Esophagus muscularis mucosa (tissue), 4 donors: Measurements from ENCODE around the gene NCR3LG1. TPM values are rescaled to one million over a fixed set of nuclear protein-coding genes. Genes with fewer than 3 reads are reported as not detected.

ENCODE experiments used
- DNase-seq: peaks from one replicate; pipeline ENCODE4 v3.0.0-alpha.2; 2017; ENCODE audit errors: extremely low spot score
- H3K27ac ChIP-seq, 4 donors: fragments of 200-600 bp; sonication (generic); replicated peaks in 1 of 4; 1 replicate in 3 of 4; 2 replicates in 1 of 4; pipeline ENCODE4 v1.5.1; 2016 to 2019; ENCODE audit warnings: mild to moderate bottlenecking in 1 of 4
- H3K27me3 ChIP-seq, 4 donors: fragments of 200-600 bp; sonication (generic); one replicate each; pipeline versions ENCODE4 v1.5.1 to v1.6.0; 2016 to 2019
- H3K36me3 ChIP-seq, 4 donors: fragments of 200-600 bp; sonication (generic); one replicate each; pipeline ENCODE4 v1.5.1; 2016 to 2019
- H3K4me1 ChIP-seq, 4 donors: fragments of 200-600 bp; sonication (generic); one replicate each; pipeline ENCODE4 v1.5.1; 2016 to 2019
- H3K4me3 ChIP-seq, 4 donors: fragments of 200-600 bp; sonication (generic); 1 replicate in 2 of 4; 2 replicates in 2 of 4; pipeline ENCODE4 v1.5.1; 2016 to 2019; ENCODE audit warnings: mild to moderate bottlenecking in 4 of 4, moderate library complexity in 1 of 4
- H3K9me3 ChIP-seq, 4 donors: fragments of 200-600 bp; sonication (generic); 1 replicate in 3 of 4; 2 replicates in 1 of 4; pipeline ENCODE4 v1.5.1; 2016 to 2019
- CTCF ChIP-seq, 3 experiments: fragments of 200-600 bp in 2 of 3; fragments of 450-650 bp in 1 of 3; sonication (generic) in 2 of 3; IDR thresholded peaks; one replicate each; pipeline ENCODE4 v1.5.1; 2017 to 2019; ENCODE audit warnings: antibody characterized with exemption in 3 of 3, mild to moderate bottlenecking in 2 of 3, moderate library complexity in 1 of 3
- EP300 ChIP-seq: sonication (generic); formaldehyde crosslinking; IDR thresholded peaks from one replicate; pipeline ENCODE4 v1.6.1; 2017; ENCODE audit warnings: antibody characterized with exemption
- POLR2A ChIP-seq: fragments of 450-650 bp; IDR thresholded peaks from one replicate; pipeline ENCODE4 v1.6.1; 2017; ENCODE audit warnings: antibody characterized with exemption, moderate library complexity, mild to moderate bottlenecking, low read depth
- POLR2AphosphoS5 ChIP-seq, 2 donors: sonication (generic); formaldehyde crosslinking; IDR thresholded peaks; one replicate each; pipeline ENCODE4 v1.6.1; 2017; ENCODE audit warnings: antibody characterized with exemption in 2 of 2
- WGBS: methylation state at CpG from one replicate; pipeline ENCODE4 v1.1.5; 2018; 5-methylcytosine and 5-hydroxymethylcytosine counted together
- intact Hi-C: fragments of 100-400 bp; cut with DNase I; formaldehyde crosslinking; loops from one replicate; pipeline ENCODE4 v1.15.1; 2023
- total RNA-seq, 4 donors: library from RNA; depleted of rRNA; stranded (reverse); fragments of >200 nt; gene quantifications; one replicate each; pipeline versions ENCODE4 v1.1.0 to v1.2.1, GENCODE V29; 2016

NCR3LG1 gene
- total RNA-seq, 4 donors from 2014 or later: 1.7 to 3.6 (median 2.4) TPM

DNA sequence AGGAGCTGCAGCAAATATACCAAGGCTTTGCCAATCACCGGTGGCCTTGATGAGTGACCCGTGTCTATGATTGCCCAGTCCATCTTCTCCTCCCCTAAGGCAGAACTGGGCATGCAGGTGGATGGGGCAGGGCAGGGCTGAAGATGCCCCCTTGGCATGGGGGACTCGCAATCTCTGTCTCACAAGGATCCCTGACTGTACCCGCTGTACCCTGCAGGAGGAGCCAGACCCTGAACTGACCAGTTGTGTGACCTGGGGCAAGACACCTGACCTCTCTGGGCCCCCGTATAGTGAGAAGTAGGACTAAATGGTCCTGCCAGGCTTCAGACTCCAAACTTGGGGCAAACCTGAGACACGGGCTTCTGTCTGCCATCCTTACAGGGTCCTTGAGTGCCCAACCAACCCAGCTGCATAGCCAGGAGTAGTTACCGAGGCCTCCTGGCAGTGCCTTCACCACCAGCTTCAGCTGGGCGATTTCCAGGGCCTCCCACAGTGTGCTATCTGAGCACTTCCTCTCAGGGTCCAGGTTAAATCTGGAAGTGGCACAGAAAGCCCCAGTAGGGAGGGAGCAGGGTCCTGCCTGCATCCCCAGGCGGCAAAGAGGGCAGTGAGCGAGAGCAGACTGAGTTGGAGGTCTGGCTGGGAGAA, 43.3 kb downstream of the NCR3LG1 start:
- Histone ChIP-seq H3K9me3 (no peaks in the 10 kb centered on the region), H3K4me3 (no peak overlapping the region), H3K36me3 (no peaks in the 10 kb centered on the region), H3K4me1 (peaks cover 0 to 1% (median 1%) of the 10 kb centered on the region in 4 donors), H3K27ac (no peak overlapping the region), H3K27me3 (peaks cover 0 to 5% (median 0%) of the 10 kb centered on the region in 4 donors)
- no peak for TF ChIP-seq CTCF (IDR thresholded peaks at IDR 0.05)
- no peak for TF ChIP-seq EP300
- TF ChIP-seq POLR2AphosphoS5 (IDR thresholded peaks at IDR 0.05): no peak
- no peak for TF ChIP-seq POLR2A
- no peak for DNase-seq
- 86% methylated on average over 5 of the region's 10 CpGs for WGBS
- intact Hi-C loops: no loop called here

GRCh38 chr11:17395554-17395961, 44.0 kb downstream of the NCR3LG1 start:
- WGBS: 95% methylated on average over 19 of the region's 20 CpGs
- DNase-seq: no peak
- no peaks in the 10 kb centered on the region for H3K4me1 ChIP-seq

GRCh38 chr11:17395978-17396377, 44.4 kb downstream of the NCR3LG1 start:
- TF ChIP-seq EP300 (no peak), CTCF (IDR thresholded peaks at IDR 0.05) (no peak), POLR2AphosphoS5 (IDR thresholded peaks at IDR 0.05) (no peak), POLR2A (no peak)
- no peak overlapping the region for H3K4me3 ChIP-seq
- H3K27ac ChIP-seq: no peak overlapping the region
- H3K27me3 ChIP-seq: peaks cover 0 to 5% (median 0%) of the 10 kb centered on the region in 4 donors
- H3K36me3 ChIP-seq: no peaks in the 10 kb centered on the region
- H3K4me1 ChIP-seq: no peaks in the 10 kb centered on the region
- intact Hi-C loops: no loop called here
- H3K9me3 ChIP-seq: no peaks in the 10 kb centered on the region
- no peak for DNase-seq
- 92% methylated on average over 6 of the region's 6 CpGs for WGBS

More at GRCh38 chr11:17395554-17395961, 44.0 kb downstream of the NCR3LG1 start:
- no peaks in the 10 kb centered on the region for H3K36me3 ChIP-seq
- H3K4me3 ChIP-seq: no peak overlapping the region
- no peaks in the 10 kb centered on the region for H3K9me3 ChIP-seq
- intact Hi-C loops: no loop called here
- no peak for TF ChIP-seq POLR2A
- TF ChIP-seq EP300: no peak
- no peak for TF ChIP-seq POLR2AphosphoS5 (IDR thresholded peaks at IDR 0.05)
- no peak for TF ChIP-seq CTCF (IDR thresholded peaks at IDR 0.05)
- no peak overlapping the region for H3K27ac ChIP-seq
- H3K27me3 ChIP-seq: peaks cover 0 to 5% (median 0%) of the 10 kb centered on the region in 4 donors

DNA sequence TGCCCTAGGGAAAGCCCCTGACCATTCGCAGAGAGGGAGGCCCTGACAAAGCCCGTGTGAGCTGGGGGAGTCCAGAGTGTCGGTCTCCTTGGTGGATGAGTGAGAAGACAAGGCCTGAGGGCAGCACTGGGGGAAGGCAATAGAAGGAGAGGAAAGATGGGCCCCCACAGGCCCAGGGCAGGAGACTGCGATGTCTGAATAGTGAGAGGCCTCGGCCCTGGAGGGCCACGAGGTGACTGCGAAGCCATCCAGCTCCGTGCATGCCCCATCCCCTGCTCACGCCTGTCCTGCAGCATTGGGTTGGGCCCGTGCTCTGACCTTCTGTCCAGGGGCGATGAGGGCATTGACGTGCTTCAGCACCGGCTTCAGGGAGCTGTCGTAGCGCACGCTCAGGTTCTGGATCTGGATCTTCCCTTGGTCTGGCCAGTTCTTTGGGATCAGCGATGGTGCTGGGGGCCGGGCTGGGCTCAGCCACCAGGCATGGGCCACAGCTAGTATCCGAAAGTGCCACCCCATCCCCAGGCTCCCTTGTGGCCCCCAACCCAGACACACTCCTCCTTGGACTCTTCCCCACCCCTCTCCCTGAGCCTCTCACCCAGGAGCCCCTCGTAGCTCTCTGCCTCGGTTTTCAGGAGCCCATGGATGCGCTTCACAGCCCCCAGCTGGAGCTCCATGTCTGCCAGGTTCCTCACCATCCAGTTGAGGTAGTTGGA, 45.2 kb downstream of the NCR3LG1 start:
- H3K4me3 ChIP-seq: no peak overlapping the region
- intact Hi-C loops: no loop called here
- WGBS: 91% methylated on average over 21 of the region's 22 CpGs
- no peak for DNase-seq
- H3K27me3 ChIP-seq: peaks cover 0 to 5% (median 0%) of the 10 kb centered on the region in 4 donors
- TF ChIP-seq CTCF (IDR thresholded peaks at IDR 0.05): no peak
- no peak for TF ChIP-seq POLR2A
- TF ChIP-seq POLR2AphosphoS5 (IDR thresholded peaks at IDR 0.05): no peak
- no peaks in the 10 kb centered on the region for H3K36me3 ChIP-seq
- H3K4me1 ChIP-seq: no peaks in the 10 kb centered on the region
- H3K27ac ChIP-seq: no peak overlapping the region
- H3K9me3 ChIP-seq: no peaks in the 10 kb centered on the region
